HepG2 (cell line): ENCODE measurements around the gene SLC4A9.

Experiments used
- MXI1 ChIP-seq: IDR thresholded peaks from 3 replicates; pipeline ENCODE4 v1.6.1; 2012; ENCODE audit warnings: low read depth, low read length, inconsistent platforms, borderline replicate concordance
- RAD21 ChIP-seq: fragments of 450-650 bp; formaldehyde crosslinking; IDR thresholded peaks from 2 replicates; pipeline ENCODE4 v1.5.0; 2020; ENCODE audit warnings: mild to moderate bottlenecking
- TF ChIP-seq, protein P1 (sequence below): sonication (generic); formaldehyde crosslinking; IDR thresholded peaks from 2 replicates; pipeline ENCODE4 v1.4.0; 2020; ENCODE audit warnings: low read depth, mild to moderate bottlenecking, missing genetic modification reagents
- TF ChIP-seq, protein P2 (sequence below): sonication (generic); formaldehyde crosslinking; IDR thresholded peaks from 2 replicates; pipeline ENCODE4 v1.5.0; 2020; ENCODE audit warnings: missing genetic modification reagents
- TF ChIP-seq, protein P3 (sequence below): sonication (generic); formaldehyde crosslinking; IDR thresholded peaks from 2 replicates; pipeline ENCODE4 v1.5.0; 2020; ENCODE audit warnings: mild to moderate bottlenecking, missing genetic modification reagents, moderate library complexity

GRCh38 chr5:140362311-140362710 is 2.3 kb downstream of the SLC4A9 start:
- TF ChIP-seq, protein P1, sequence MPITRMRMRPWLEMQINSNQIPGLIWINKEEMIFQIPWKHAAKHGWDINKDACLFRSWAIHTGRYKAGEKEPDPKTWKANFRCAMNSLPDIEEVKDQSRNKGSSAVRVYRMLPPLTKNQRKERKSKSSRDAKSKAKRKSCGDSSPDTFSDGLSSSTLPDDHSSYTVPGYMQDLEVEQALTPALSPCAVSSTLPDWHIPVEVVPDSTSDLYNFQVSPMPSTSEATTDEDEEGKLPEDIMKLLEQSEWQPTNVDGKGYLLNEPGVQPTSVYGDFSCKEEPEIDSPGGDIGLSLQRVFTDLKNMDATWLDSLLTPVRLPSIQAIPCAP (CRISPR knock-in tag): no peak
- TF ChIP-seq, protein P2, sequence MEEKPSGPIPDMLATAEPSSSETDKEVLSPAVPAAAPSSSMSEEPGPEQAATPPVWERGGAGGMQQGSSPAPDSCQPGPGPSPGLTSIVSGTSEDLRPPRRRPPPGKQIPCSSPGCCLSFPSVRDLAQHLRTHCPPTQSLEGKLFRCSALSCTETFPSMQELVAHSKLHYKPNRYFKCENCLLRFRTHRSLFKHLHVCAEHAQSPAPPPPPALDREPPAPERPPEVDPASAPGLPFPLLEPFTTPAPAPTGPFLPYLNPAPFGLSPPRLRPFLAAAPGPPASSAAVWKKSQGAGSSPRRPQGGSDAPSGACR (CRISPR knock-in tag): no peak
- TF ChIP-seq RAD21 (CRISPR knock-in tag) (no peak), MXI1 (no peak)
- TF ChIP-seq, protein P3, sequence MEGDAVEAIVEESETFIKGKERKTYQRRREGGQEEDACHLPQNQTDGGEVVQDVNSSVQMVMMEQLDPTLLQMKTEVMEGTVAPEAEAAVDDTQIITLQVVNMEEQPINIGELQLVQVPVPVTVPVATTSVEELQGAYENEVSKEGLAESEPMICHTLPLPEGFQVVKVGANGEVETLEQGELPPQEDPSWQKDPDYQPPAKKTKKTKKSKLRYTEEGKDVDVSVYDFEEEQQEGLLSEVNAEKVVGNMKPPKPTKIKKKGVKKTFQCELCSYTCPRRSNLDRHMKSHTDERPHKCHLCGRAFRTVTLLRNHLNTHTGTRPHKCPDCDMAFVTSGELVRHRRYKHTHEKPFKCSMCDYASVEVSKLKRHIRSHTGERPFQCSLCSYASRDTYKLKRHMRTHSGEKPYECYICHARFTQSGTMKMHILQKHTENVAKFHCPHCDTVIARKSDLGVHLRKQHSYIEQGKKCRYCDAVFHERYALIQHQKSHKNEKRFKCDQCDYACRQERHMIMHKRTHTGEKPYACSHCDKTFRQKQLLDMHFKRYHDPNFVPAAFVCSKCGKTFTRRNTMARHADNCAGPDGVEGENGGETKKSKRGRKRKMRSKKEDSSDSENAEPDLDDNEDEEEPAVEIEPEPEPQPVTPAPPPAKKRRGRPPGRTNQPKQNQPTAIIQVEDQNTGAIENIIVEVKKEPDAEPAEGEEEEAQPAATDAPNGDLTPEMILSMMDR: no peak
